ENCODE data around the gene ERMP1.

DNA sequence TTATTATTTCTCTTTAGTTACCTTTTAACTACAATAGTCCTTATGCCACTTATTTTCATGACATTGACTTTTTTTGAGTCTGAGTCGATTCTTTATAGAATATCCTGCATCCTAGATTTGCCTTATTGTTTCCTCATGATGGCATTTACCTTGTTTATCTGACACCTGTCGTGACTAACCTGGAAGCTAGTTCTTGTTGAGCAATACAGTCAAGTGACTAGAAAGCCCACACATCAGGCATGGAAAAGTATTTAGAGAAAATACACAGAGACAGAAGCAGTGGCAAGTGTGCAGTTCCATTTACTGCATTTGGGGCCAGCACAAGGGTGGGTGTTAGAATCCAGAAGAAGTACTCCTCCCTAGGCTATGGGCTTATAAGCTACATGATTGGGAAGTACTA is 97.8 kb downstream of the ERMP1 start:
- TF ChIP-seq, protein P1, sequence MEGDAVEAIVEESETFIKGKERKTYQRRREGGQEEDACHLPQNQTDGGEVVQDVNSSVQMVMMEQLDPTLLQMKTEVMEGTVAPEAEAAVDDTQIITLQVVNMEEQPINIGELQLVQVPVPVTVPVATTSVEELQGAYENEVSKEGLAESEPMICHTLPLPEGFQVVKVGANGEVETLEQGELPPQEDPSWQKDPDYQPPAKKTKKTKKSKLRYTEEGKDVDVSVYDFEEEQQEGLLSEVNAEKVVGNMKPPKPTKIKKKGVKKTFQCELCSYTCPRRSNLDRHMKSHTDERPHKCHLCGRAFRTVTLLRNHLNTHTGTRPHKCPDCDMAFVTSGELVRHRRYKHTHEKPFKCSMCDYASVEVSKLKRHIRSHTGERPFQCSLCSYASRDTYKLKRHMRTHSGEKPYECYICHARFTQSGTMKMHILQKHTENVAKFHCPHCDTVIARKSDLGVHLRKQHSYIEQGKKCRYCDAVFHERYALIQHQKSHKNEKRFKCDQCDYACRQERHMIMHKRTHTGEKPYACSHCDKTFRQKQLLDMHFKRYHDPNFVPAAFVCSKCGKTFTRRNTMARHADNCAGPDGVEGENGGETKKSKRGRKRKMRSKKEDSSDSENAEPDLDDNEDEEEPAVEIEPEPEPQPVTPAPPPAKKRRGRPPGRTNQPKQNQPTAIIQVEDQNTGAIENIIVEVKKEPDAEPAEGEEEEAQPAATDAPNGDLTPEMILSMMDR (conservative IDR thresholded peaks at IDR 0.05; ENCODE audit: low read length), result no peak
- TF ChIP-seq EZH2phosphoT487 (IDR thresholded peaks at IDR 0.05; ENCODE audit: borderline replicate concordance), result no peak

Measured in Loucy (cell line).